Stimulated activated CD4-positive, alpha-beta T cell treated with anti-CD3 and anti-CD28 coated beads, TNF-alpha, amount 100 ng/mL, for 48 hours (primary cell): Measurements from ENCODE around the gene LXN.

ENCODE experiments used
- DNase-seq, 3 donors: peaks; one replicate each; pipeline ENCODE4 v3.0.0-alpha.2; 2020; ENCODE audit warnings: low read depth in 3 of 3

LXN gene

GRCh38 chr3:158668506-158668905 lies 3.9 kb downstream of the LXN start:
- no peak for DNase-seq

GRCh38 chr3:158666416-158666815 lies 6.0 kb downstream of the LXN start:
- DNase-seq: no peak

GRCh38 chr3:158663832-158664231 lies 8.6 kb downstream of the LXN start:
- no peak for DNase-seq

- DNase-seq: no peak
Measured at GRCh38 chr3:158663246-158663645, 9.2 kb downstream of the LXN start.

- no peak for DNase-seq
Measured at GRCh38 chr3:158660711-158661110, 11.7 kb downstream of the LXN start.

- peak in 2 of 3 donors; percentile 19 to 20 for DNase-seq
Measured at GRCh38 chr3:158659454-158660237, 12.8 kb downstream of the LXN start.

- no peak for DNase-seq
Measured at GRCh38 chr3:158658889-158659288, 13.6 kb downstream of the LXN start.

- no peak for DNase-seq
Measured at GRCh38 chr3:158652463-158652862, 20.0 kb downstream of the LXN start.

- no peak for DNase-seq
Measured at GRCh38 chr3:158651192-158651591, 21.3 kb downstream of the LXN start.

GRCh38 chr3:158649791-158650190 lies 22.7 kb downstream of the LXN start:
- DNase-seq: no peak

GRCh38 chr3:158644345-158644908 lies 28.0 kb downstream of the LXN start, which contains the start of gene GFM1:
Gene GFM1 (plus strand): TSS chr3:158644527. CDS start chr3:158644635, 108 bp downstream.
- DNase-seq: peak; percentile 76 to 81 (median 78)

- no peak for DNase-seq
Measured at GRCh38 chr3:158642474-158643210, 29.8 kb downstream of the LXN start.

GRCh38 chr3:158642005-158642404 lies 30.4 kb downstream of the LXN start:
- no peak for DNase-seq

- DNase-seq: no peak
Measured at GRCh38 chr3:158640646-158641045, 31.8 kb downstream of the LXN start.

- DNase-seq: no peak
Measured at GRCh38 chr3:158631981-158632380, 40.5 kb downstream of the LXN start.

GRCh38 chr3:158625881-158626280 lies 46.6 kb downstream of the LXN start:
- DNase-seq: no peak

GRCh38 chr3:158617982-158618875 lies 54.2 kb downstream of the LXN start:
- no peak for DNase-seq
